OCI-LY7 (cell line): ENCODE results near the gene UQCRC2. TPM values are rescaled to one million over a fixed set of nuclear protein-coding genes. Genes with fewer than 3 reads are reported as not detected.

ENCODE experiments used
- BruUV-seq: library from RNA; stranded (reverse); fragments of 400-500 nt; replicated peaks from 2 replicates; lab custom pipeline; 2021; lab: Mats Ljungman, UMichigan
- CTCF ChIA-PET: fragments of 300-600 bp; sonication (Branson Sonifier 250); formaldehyde crosslinking; loops from one replicate; lab custom pipeline; 2022; ENCODE audit warnings: antibody characterized with exemption; ENCODE audit not compliant: unreplicated experiment; lab: Charles Lee
- POLR2A ChIA-PET: fragments of 300-600 bp; sonication (Branson Sonifier 250); formaldehyde crosslinking; loops from one replicate; lab custom pipeline; 2022; ENCODE audit warnings: antibody characterized with exemption; lab: Charles Lee
- DNase-seq: peaks from one replicate; pipeline ENCODE4 v3.0.0-alpha.2; 2015; ENCODE audit warnings: low spot score
- H2AFZ ChIP-seq: fragments of 200-600 bp; sonication (generic), shearing (Covaris generic); 2 replicates; pipeline ENCODE4 v1.6.1; 2014; ENCODE audit warnings: mild to moderate bottlenecking, antibody characterized with exemption, low read length, moderate library complexity
- H3K27ac ChIP-seq: fragments of 200-600 bp; sonication (generic); 2 replicates; pipeline ENCODE4 v1.5.1; 2014; ENCODE audit warnings: mixed run types, low read depth, mild to moderate bottlenecking, moderate library complexity, low read length, inconsistent platforms; ENCODE audit not compliant: poor library complexity, severe bottlenecking
- H3K36me3 ChIP-seq: fragments of 200-600 bp; sonication (generic); 2 replicates; pipeline ENCODE4 v1.6.1; 2014; ENCODE audit warnings: mild to moderate bottlenecking, antibody characterized with exemption, low read length, moderate library complexity, mixed read lengths; ENCODE audit not compliant: insufficient read depth
- H3K4me1 ChIP-seq: fragments of 200-600 bp; sonication (generic); 2 replicates; pipeline ENCODE4 v1.5.1; 2014; ENCODE audit warnings: mild to moderate bottlenecking, low read length; ENCODE audit not compliant: insufficient read depth, poor library complexity, severe bottlenecking
- H3K4me2 ChIP-seq: fragments of 200-600 bp; sonication (generic); 2 replicates; pipeline ENCODE4 v1.6.1; 2014; ENCODE audit warnings: mild to moderate bottlenecking, low read length
- H3K4me3 ChIP-seq: fragments of 200-600 bp; sonication (generic); 2 replicates; pipeline ENCODE4 v1.5.1; 2014; ENCODE audit warnings: mild to moderate bottlenecking, low read depth, low read length; ENCODE audit not compliant: poor library complexity, severe bottlenecking
- H3K79me2 ChIP-seq: fragments of 200-600 bp; sonication (generic); 2 replicates; pipeline ENCODE4 v1.6.1; 2016; ENCODE audit warnings: low read depth, mild to moderate bottlenecking, low read length, moderate library complexity, mixed read lengths; ENCODE audit not compliant: insufficient read depth
- H3K9me2 ChIP-seq: fragments of 200-600 bp; sonication (generic); 2 replicates; pipeline ENCODE4 v1.6.1; 2016; ENCODE audit warnings: mild to moderate bottlenecking, low read length, mixed read lengths; ENCODE audit not compliant: insufficient read depth
- H3K9me3 ChIP-seq: fragments of 200-600 bp; sonication (generic); 2 replicates; pipeline ENCODE4 v1.6.1; 2014; ENCODE audit warnings: mild to moderate bottlenecking, mixed run types, low read length, mixed read lengths
- H4K20me1 ChIP-seq: fragments of 200-600 bp; sonication (generic); 2 replicates; pipeline ENCODE4 v1.6.1; 2014; ENCODE audit warnings: mild to moderate bottlenecking, antibody characterized with exemption, low read length, moderate library complexity, mixed read lengths; ENCODE audit not compliant: insufficient read depth
- CTCF ChIP-seq: fragments of 200-600 bp; sonication (generic); conservative IDR thresholded peaks from 2 replicates; pipeline ENCODE4 v1.5.1; 2014; ENCODE audit warnings: mild to moderate bottlenecking, antibody characterized with exemption, low read length, moderate library complexity, mixed read lengths
- EZH2phosphoT487 ChIP-seq: fragments of 200-600 bp; sonication (generic); IDR thresholded peaks from 2 replicates; pipeline ENCODE4 v1.6.1; 2018; ENCODE audit warnings: low read depth, borderline replicate concordance, mild to moderate bottlenecking, mixed run types, antibody characterized with exemption, low read length, moderate library complexity, mixed read lengths
- intact Hi-C: fragments of 100-400 bp; cut with micrococcal nuclease; formaldehyde crosslinking; loops from one replicate; pipeline ENCODE4 v1.10.0; 2022; ENCODE audit not compliant: unreplicated experiment
- total RNA-seq, 2 experiments: library from RNA; depleted of rRNA in 1 of 2; stranded (reverse); fragments of >200 nt in 1 of 2; shearing (Covaris generic) in 1 of 2; gene quantifications; 2 replicates each; pipeline ENCODE4 v1.2.3, GENCODE V29; 2014 to 2022

UQCRC2 gene
- total RNA-seq, 2 experiments from 2014 or later: 121 to 210 TPM

GRCh38 chr16:21971856-21972255 is 18.7 kb downstream of the UQCRC2 start:
- Histone ChIP-seq H3K4me2 (no peak overlapping the region), H3K4me1 (no peaks in the 10 kb centered on the region), H3K79me2 (no peaks in the 10 kb centered on the region), H3K4me3 (no peak overlapping the region), H3K9me3 (no peaks in the 10 kb centered on the region), H3K9me2 (no peaks in the 10 kb centered on the region), H2AFZ (no peak overlapping the region), H4K20me1 (no peaks in the 10 kb centered on the region), H3K27ac (no peak overlapping the region), H3K36me3 (peaks cover 99% of the 10 kb centered on the region)
- TF ChIP-seq CTCF: no peak
- TF ChIP-seq EZH2phosphoT487: no peak
- no TSS peak for BruUV-seq
- intact Hi-C loops: no loop called here
- CTCF ChIA-PET: no interaction called here
- POLR2A ChIA-PET: no interaction called here
- DNase-seq: no peak

- TF ChIP-seq CTCF (no peak), EZH2phosphoT487 (no peak)
- Histone ChIP-seq H3K79me2 (no peaks in the 10 kb centered on the region), H3K9me2 (no peaks in the 10 kb centered on the region), H4K20me1 (no peaks in the 10 kb centered on the region), H3K4me1 (no peaks in the 10 kb centered on the region), H3K4me2 (no peak overlapping the region), H3K9me3 (no peaks in the 10 kb centered on the region), H3K4me3 (no peak overlapping the region), H2AFZ (no peak overlapping the region), H3K36me3 (peaks cover 99% of the 10 kb centered on the region), H3K27ac (no peak overlapping the region)
- CTCF ChIA-PET: no interaction called here
- intact Hi-C loops: no loop called here
- no peak for DNase-seq
- POLR2A ChIA-PET: no interaction called here
- no TSS peak for BruUV-seq
Measured at GRCh38 chr16:21973945-21974344, 20.8 kb downstream of the UQCRC2 start.

- ChIA-PET CTCF (no interaction called here), POLR2A (no interaction called here)
- TF ChIP-seq EZH2phosphoT487: no peak
- TF ChIP-seq CTCF: no peak
- Histone ChIP-seq H3K9me3 (no peaks in the 10 kb centered on the region), H3K27ac (no peak overlapping the region), H3K9me2 (no peaks in the 10 kb centered on the region), H3K4me2 (no peak overlapping the region), H3K4me3 (no peak overlapping the region), H3K79me2 (no peaks in the 10 kb centered on the region), H2AFZ (no peak overlapping the region), H4K20me1 (no peaks in the 10 kb centered on the region), H3K36me3 (peaks cover 98% of the 10 kb centered on the region), H3K4me1 (no peaks in the 10 kb centered on the region)
- DNase-seq: no peak
- no TSS peak for BruUV-seq
- intact Hi-C loops: no loop called here
Measured at GRCh38 chr16:21980032-21980431, 26.9 kb downstream of the UQCRC2 start.
